HepG2 (cell line): ENCODE results near the gene IFT43. TPM values are rescaled to one million over a fixed set of nuclear protein-coding genes. Genes with fewer than 3 reads are reported as not detected.
A peak's percentile ranks its signal among the peaks of the same experiment; 100 is the strongest.

Experiments
- ATAC-seq: fragments of 200-7000 bp; cut with Tn5 transposase; 3 replicates; pipeline ENCODE4 v1.9.1; 2020; ENCODE audit warnings: mild to moderate bottlenecking, moderate library complexity
- BruUV-seq: library from RNA; stranded (reverse); fragments of 400-500 nt; replicated peaks from 2 replicates; lab custom pipeline; 2021; lab: Mats Ljungman, UMichigan
- CTCF ChIA-PET: fragments of 300-600 bp; formaldehyde crosslinking; extraction: SDS; loops from one replicate; lab custom pipeline; 2021; ENCODE audit warnings: low total read pairs, inconsistent platforms, low intra/inter-chr PET ratio; lab: Yijun Ruan, JAX
- POLR2A ChIA-PET: fragments of 350-600 bp; sonication (Branson Sonifier 250); formaldehyde crosslinking; loops from one replicate; lab custom pipeline; 2020; ENCODE audit warnings: antibody characterized with exemption, inconsistent platforms; lab: Yijun Ruan, JAX
- DNase-seq: peaks from one replicate; pipeline ENCODE4 v3.0.0-alpha.2; 2015; ENCODE audit warnings: low spot score
- FAIRE-seq: peaks from 3 replicates; lab custom pipeline; 2011; peaks lifted over from hg19 to GRCh38; lab: Jason Lieb, UNC
- H2AFZ ChIP-seq: one replicate; pipeline ENCODE4 v1.6.1; 2011; ENCODE audit warnings: low read length, inconsistent platforms
- H3K27ac ChIP-seq: fragments of 300-600 bp; 3 replicates; pipeline ENCODE4 v1.8.0; 2011; ENCODE audit warnings: mixed run types, mild to moderate bottlenecking, mixed read lengths, low read length, inconsistent platforms; ENCODE audit not compliant: insufficient read depth; ENCODE audit errors: extremely low read length
- H3K27me3 ChIP-seq, 2 experiments: fragments of 200-600 bp in 1 of 2; 2 replicates in 1 of 2; 3 replicates in 1 of 2; pipeline versions ENCODE4 v1.6.0 to v1.8.0; 2011; ENCODE audit warnings: low read length in 2 of 2, mild to moderate bottlenecking in 2 of 2, moderate library complexity in 2 of 2, inconsistent platforms in 1 of 2; ENCODE audit not compliant: insufficient read depth in 2 of 2, control insufficient read depth in 1 of 2
- H3K36me3 ChIP-seq, 2 experiments: fragments of 200-600 bp in 1 of 2; replicated peaks in 1 of 2; 2 replicates in 1 of 2; 3 replicates in 1 of 2; pipeline versions ENCODE4 v1.5.1 to v1.8.0; 2011; ENCODE audit warnings: low read length in 2 of 2, inconsistent platforms in 1 of 2; ENCODE audit not compliant: insufficient read depth in 2 of 2, control insufficient read depth in 1 of 2
- H3K4me1 ChIP-seq: 2 replicates; pipeline ENCODE4 v1.5.1; 2012; ENCODE audit warnings: low read length, inconsistent platforms; ENCODE audit not compliant: insufficient read depth
- H3K4me2 ChIP-seq: 2 replicates; pipeline ENCODE4 v1.6.0; 2011; ENCODE audit warnings: low read depth, low read length, inconsistent platforms
- H3K4me3 ChIP-seq, 3 experiments: fragments of 200-600 bp in 1 of 3; sonication (generic), shearing (Covaris generic) in 1 of 3; replicated peaks in 1 of 3; 2 replicates each; pipeline ENCODE4 v1.5.1; 2011 to 2016; ENCODE audit warnings: low read length in 3 of 3, inconsistent platforms in 2 of 3, low read depth in 2 of 3, mild to moderate bottlenecking in 2 of 3, control low read depth in 1 of 3, mixed read lengths in 1 of 3; ENCODE audit not compliant: insufficient read depth in 1 of 3
- H3K79me2 ChIP-seq: one replicate; pipeline ENCODE4 v1.6.1; 2011; ENCODE audit warnings: low read length, inconsistent platforms; ENCODE audit not compliant: insufficient read depth
- H3K9ac ChIP-seq: 2 replicates; pipeline ENCODE4 v1.6.0; 2011; ENCODE audit warnings: mild to moderate bottlenecking, low read depth, low read length, inconsistent platforms; ENCODE audit not compliant: insufficient read depth
- H3K9me3 ChIP-seq: 2 replicates; pipeline ENCODE4 v1.5.1; 2012; ENCODE audit warnings: mild to moderate bottlenecking, low read length
- H4K20me1 ChIP-seq: 2 replicates; pipeline ENCODE4 v1.6.0; 2011; ENCODE audit warnings: inconsistent platforms, mild to moderate bottlenecking, low read length, moderate library complexity; ENCODE audit not compliant: insufficient read depth
- EZH2 ChIP-seq: conservative IDR thresholded peaks from 2 replicates; pipeline ENCODE4 v1.6.1; 2012; ENCODE audit warnings: mild to moderate bottlenecking, low read depth, low read length, moderate library complexity
- ZNF33B ChIP-seq: sonication (generic); formaldehyde crosslinking; IDR thresholded peaks from 2 replicates; pipeline ENCODE4 v1.5.1; 2020; ENCODE audit warnings: mild to moderate bottlenecking, missing genetic modification reagents
- ZNF687 ChIP-seq: sonication (generic); formaldehyde crosslinking; IDR thresholded peaks from 2 replicates; pipeline ENCODE4 v1.5.1; 2020; ENCODE audit warnings: mild to moderate bottlenecking, missing genetic modification reagents, moderate library complexity
- WGBS: methylation state at CpG from one replicate; pipeline ENCODE4 v1.1.6; 2017; ENCODE audit warnings: low lambda C conversion rate; 5-methylcytosine and 5-hydroxymethylcytosine counted together
- in situ Hi-C: cut with HindIII; loops from 2 replicates; pipeline ENCODE4 v1.10.0; 2017; ENCODE audit warnings: low pct_unique_long_range_greater_than_20kb; ENCODE audit not compliant: extremely low pct_ligation_motif_present
- intact Hi-C: fragments of 100-400 bp; cut with micrococcal nuclease; formaldehyde crosslinking; loops from one replicate; pipeline ENCODE4 v1.10.0; 2022; ENCODE audit not compliant: unreplicated experiment
- polyA plus RNA-seq, 8 experiments: library from polyadenylated mRNA; depleted of rRNA in 3 of 8; stranded (reverse) in 7 of 8; unstranded in 1 of 8; fragments of >200 nt; fragmentation: Illumina TruSeq in 4 of 8; extraction: Trizol in 4 of 8; gene quantifications; 2 replicates each; pipeline versions ENCODE4 v1.2.1 to v1.2.3, GENCODE V29; 2011 to 2016; ENCODE audit warnings: low read depth in 4 of 8, missing spikeins in 1 of 8, mixed read lengths in 1 of 8; ENCODE audit not compliant: insufficient read depth in 1 of 8
- total RNA-seq, 5 experiments: library from RNA; depleted of rRNA; stranded (reverse); fragments of >200 nt; fragmentation: Illumina TruSeq; extraction: Trizol; gene quantifications; 2 replicates each; pipeline ENCODE4 v1.2.3, GENCODE V29; 2016; ENCODE audit warnings: low read depth in 1 of 5

IFT43 gene
- total and polyA plus RNA-seq, 2 of the 13 experiments (the other 11 are each of a cell fraction or from before 2014, with no cell fraction given): 0.15 to 0.55 TPM

- TF ChIP-seq ZNF33B (CRISPR knock-in tag) (no peak), EZH2 (no peak), ZNF687 (peak; percentile 21; the same call in 1 of the 2 replicates)
- Histone ChIP-seq H3K27me3 (peaks cover 0 to 19% of the 10 kb centered on the region in 2 experiments; a peak in 2 of 5 replicates), H4K20me1 (no peaks in the 10 kb centered on the region), H3K4me1 (peaks cover 37% of the 10 kb centered on the region), H2AFZ (peak overlapping the region; percentile 21), H3K9ac (no peak overlapping the region), H3K4me3 (peak overlapping the region in 1 of 3 experiments; percentile 56; a peak in 3 of 6 replicates), H3K9me3 (no peaks in the 10 kb centered on the region), H3K4me2 (peak overlapping the region; percentile 69), H3K27ac (no peak overlapping the region), H3K79me2 (no peaks in the 10 kb centered on the region), H3K36me3 (no peaks in the 10 kb centered on the region)
- ChIA-PET POLR2A (no interaction called here), CTCF (no interaction called here)
- no TSS peak for BruUV-seq
- ATAC-seq: peak; percentile 63
- in situ Hi-C loops (no loop called here), intact Hi-C loops (no loop called here)
- 54% methylated on average over 10 of the region's 16 CpGs for whole genome bisulfite sequencing
- no peak for FAIRE-seq
- no peak for DNase-seq
Observed at GRCh38 chr14:76117789-76118484, 132.4 kb downstream of the IFT43 start.
